Posterior cingulate gyrus (tissue), 11 donors: ENCODE measurements around the gene TTC17.
"Not testable (repeated sequence)": the region's sequence is repeated elsewhere in the genome, so short reads cannot be mapped to it uniquely, and the experiment has no call there.

Source experiments
- DNase-seq, 10 donors: peaks; one replicate each; pipeline versions ENCODE4 v3.0.0 to v3.0.0-alpha.2; 2020 to 2021; ENCODE audit warnings: mixed read lengths in 3 of 10
- intact Hi-C: fragments of 100-400 bp; cut with DNase I; formaldehyde crosslinking; loops from one replicate; pipeline ENCODE4 v1.15.1; 2023

TTC17 gene

DNA sequence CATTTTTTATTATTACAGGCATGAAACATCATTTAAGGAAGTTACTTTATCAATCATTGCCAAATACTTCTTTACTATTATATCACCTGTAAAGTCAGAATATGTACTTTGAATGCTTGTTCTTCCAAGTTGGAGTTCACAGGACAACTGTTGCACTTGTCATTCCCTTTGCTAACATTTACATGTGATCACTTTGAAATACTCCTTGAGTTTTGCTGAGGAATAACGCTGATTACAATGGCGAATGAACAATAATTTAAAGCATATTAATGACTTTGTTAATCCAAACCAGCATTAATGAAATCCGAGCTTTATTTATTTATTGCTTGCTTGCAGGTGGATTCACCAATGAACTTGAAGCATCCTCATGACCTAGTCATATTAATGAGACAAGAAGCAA is 20.2 kb downstream of the TTC17 start:
- no peak for DNase-seq

GRCh38 chr11:43381802-43382201 is 23.1 kb downstream of the TTC17 start:
- no peak for DNase-seq
- intact Hi-C loops: no loop called here

More for the DNA sequence above, 20.2 kb downstream of the TTC17 start:
- intact Hi-C loops: no loop called here

GRCh38 chr11:43382614-43383013 is 23.9 kb downstream of the TTC17 start:
- DNase-seq: no peak

DNA sequence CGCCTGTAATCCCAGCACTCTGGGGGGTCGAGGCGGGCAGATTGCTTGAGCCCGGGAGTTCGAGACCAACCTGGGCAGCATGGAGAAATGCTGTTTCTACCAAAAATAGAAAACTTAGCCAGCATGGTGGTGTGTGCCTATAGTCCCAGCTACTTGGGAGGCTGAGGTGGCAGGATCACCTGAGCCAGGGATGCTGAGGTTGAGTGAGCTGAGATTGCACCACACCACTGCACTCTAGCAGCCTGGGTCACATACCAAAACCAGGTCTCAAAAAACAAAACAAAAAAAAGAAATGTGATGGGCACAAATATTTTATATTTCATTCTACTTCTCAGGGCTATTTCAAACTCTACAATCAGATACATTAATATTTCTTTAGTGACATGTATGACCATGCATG is 25.7 kb downstream of the TTC17 start:
- intact Hi-C loops: no loop called here
- no peak for DNase-seq

More at GRCh38 chr11:43382614-43383013, 23.9 kb downstream of the TTC17 start:
- intact Hi-C loops: no loop called here

- DNase-seq: no peak
- intact Hi-C loops: no loop called here
Observed at GRCh38 chr11:43392713-43393112, 34.0 kb downstream of the TTC17 start.

- intact Hi-C loops: no loop called here
Observed at GRCh38 chr11:43393765-43394355, 35.1 kb downstream of the TTC17 start.

GRCh38 chr11:43396617-43397016 is 37.9 kb downstream of the TTC17 start:
- no peak for DNase-seq
- intact Hi-C loops: no loop called here

More at GRCh38 chr11:43393765-43394355, 35.1 kb downstream of the TTC17 start:
- no peak for DNase-seq

GRCh38 chr11:43397251-43397650 is 38.5 kb downstream of the TTC17 start:
- DNase-seq: no peak
- intact Hi-C loops: no loop called here

GRCh38 chr11:43399983-43400630 is 41.4 kb downstream of the TTC17 start:
- intact Hi-C loops: no loop called here
- no peak for DNase-seq

DNA sequence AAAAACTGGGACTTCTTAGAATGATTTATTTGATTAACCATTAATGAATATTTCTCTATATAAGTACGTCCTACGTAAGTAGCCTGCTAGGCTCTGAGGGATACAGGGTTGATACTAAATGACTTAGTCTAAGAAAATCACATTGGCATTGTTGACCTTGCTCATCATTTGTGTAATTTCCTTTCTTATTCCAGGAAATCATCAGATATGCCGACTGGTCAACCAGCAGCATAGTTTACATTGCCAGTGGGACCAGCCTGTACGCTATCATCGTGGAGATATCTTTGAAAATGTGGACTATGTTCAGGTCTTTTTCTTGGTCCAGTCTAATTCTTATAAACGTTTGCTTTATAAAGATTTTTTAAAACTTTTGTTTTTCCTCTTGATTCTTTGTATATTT is 42.5 kb downstream of the TTC17 start:
- no peak for DNase-seq
- intact Hi-C loops: no loop called here

GRCh38 chr11:43401811-43402210 is 43.1 kb downstream of the TTC17 start:
- intact Hi-C loops, DNase-seq: not testable (repeated sequence)

DNA sequence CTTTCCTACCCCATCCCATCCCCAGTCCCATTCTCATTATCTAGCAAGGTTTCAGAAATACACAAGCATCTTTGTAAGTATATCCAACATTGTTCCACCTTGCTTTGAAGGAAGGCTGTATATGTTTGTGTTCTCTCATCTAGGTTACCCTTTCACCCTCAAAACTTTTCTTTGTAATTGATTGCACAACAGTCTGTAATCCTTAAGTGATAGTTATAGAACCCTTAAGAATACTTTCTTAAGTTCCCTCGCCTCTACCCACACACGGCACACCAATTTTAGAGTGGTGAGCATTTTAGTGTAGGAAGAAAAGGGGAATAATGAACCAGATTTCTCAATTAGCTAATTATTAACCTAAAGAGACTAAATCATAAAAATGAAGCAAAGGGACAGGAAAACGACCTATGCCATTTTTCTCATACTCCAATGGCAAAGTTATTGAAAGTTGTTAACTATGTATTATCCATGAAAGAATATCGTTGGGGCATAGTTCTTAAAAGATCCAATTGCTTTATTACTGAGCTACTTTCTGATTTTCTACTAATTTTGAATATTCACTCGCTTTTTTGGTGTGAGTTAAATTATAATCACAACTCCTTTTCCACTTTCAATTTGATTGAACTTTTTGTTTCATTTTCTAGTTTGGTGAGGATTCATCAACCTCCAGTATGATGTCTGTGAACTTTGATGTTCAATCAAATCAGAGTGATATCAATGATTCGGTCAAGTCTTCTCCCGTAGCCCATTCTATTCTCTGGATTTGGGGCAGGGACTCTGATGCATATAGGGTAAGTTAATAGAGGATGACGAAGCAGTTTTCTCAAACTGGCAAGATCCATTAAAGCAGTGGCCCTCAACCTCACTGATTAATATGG is 44.9 kb downstream of the TTC17 start:
- DNase-seq: no peak
- intact Hi-C loops: no loop called here

DNA sequence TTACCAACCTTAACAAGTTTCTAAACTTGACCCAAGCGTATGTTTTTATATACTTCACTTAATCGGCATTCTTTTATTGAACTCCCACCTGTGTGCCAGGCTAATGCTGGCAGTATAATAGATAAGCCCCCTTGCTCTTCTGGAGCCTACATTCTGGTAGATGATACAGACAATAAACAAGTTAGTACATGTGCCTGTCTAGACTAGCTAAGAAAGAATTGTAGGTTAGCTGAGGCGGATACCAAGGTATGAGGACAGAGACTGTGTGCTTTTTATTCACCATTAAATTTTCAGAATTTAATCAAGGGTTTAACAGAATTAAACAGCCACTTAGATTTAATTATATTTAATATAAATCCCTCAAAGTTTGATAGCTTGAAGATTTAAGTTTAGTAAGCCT is 45.7 kb downstream of the TTC17 start:
- intact Hi-C loops: no loop called here
- DNase-seq: no peak

DNA sequence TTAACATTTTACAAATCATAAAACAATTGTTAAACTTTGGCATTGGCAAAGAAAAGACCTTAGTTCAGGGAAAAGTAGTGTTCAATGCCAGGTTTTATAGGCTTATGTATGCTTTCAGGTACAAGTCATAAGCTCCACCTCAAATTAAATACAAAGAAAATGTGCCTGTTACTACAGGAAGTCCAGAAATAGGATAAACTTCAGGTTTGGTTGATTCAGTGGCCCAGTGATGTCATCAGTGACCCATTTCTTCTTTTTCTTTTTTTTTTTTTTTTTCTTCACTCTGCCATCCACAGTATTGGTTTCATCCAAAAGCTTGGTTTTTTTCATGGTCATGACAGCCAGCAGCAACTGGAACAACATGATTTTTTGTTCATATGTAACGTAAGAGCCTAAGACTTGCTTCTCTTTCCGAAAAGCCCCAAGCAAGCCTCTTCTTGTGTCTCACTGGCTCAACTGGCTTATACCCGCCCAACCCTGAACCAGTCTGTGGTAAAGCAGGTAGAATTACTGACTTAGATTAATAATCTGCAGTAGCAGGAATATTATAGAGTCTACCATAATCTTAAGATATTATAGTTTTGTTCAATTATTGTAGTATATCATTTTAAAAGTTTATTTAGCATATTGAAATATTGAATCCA is 46.2 kb downstream of the TTC17 start:
- no peak for DNase-seq
- intact Hi-C loops: no loop called here

- no peak for DNase-seq
- intact Hi-C loops: no loop called here
Observed at GRCh38 chr11:43408277-43408676, 49.6 kb downstream of the TTC17 start.

- DNase-seq: no peak
- intact Hi-C loops: no loop called here
Observed at GRCh38 chr11:43410394-43410793, 51.7 kb downstream of the TTC17 start.

GRCh38 chr11:43418197-43418596 is 59.5 kb downstream of the TTC17 start:
- intact Hi-C loops: no loop called here

GRCh38 chr11:43419460-43419859 is 60.7 kb downstream of the TTC17 start:
- DNase-seq: peak in 2 of 10 donors; percentile 11 to 13
- intact Hi-C loops: no loop called here

More at GRCh38 chr11:43418197-43418596, 59.5 kb downstream of the TTC17 start:
- DNase-seq: no peak

DNA sequence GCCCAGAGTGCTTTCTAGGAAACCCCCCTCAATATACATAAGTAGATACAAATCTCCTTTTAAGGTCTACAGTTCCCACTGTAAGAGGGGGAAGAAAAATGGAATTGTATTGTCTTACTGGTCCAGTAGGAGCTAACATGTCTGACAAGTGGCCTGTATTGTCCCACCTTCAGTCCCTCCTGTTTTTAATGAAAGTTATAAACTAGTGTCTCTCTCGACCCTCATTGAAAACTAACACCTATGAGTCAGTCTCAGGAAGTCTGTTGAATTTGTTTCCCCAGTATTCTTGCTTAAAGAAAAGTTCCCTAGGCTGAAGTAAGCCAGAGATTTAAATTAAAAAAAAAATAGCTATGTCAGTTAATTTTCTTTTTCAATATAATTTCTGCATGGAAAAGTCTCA is 69.3 kb downstream of the TTC17 start:
- intact Hi-C loops: no loop called here
- no peak for DNase-seq

- intact Hi-C loops, DNase-seq: not testable (repeated sequence)
Observed at GRCh38 chr11:43430916-43431315, 72.2 kb downstream of the TTC17 start.

- intact Hi-C loops: no loop called here
- DNase-seq: no peak
Observed at GRCh38 chr11:43434893-43435292, 76.2 kb downstream of the TTC17 start.
